Mesodermal cell (in vitro differentiated cells): ENCODE results near the gene CNIH4.

Source experiments
- H3K27ac ChIP-seq: 2 replicates; pipeline ENCODE4 v1.7.0; 2013; ENCODE audit warnings: mild to moderate bottlenecking, low read depth, low read length, moderate library complexity; ENCODE audit not compliant: severe bottlenecking
- H3K36me3 ChIP-seq: 2 replicates; pipeline ENCODE4 v1.7.1; 2013; ENCODE audit warnings: mild to moderate bottlenecking, low read length, moderate library complexity; ENCODE audit not compliant: control insufficient read depth, insufficient read depth
- H3K4me1 ChIP-seq: one replicate; pipeline ENCODE4 v1.7.1; 2013; ENCODE audit warnings: mild to moderate bottlenecking, low read length; ENCODE audit not compliant: insufficient read depth, control insufficient read depth, poor library complexity, severe bottlenecking
- H3K4me3 ChIP-seq: 2 replicates; pipeline ENCODE4 v1.7.0; 2013; ENCODE audit warnings: low read length, control low read depth, mild to moderate bottlenecking; ENCODE audit not compliant: insufficient read depth, poor library complexity, severe bottlenecking; ENCODE audit errors: extremely low read depth
- H3K9me3 ChIP-seq: 2 replicates; pipeline ENCODE4 v1.7.1; 2013; ENCODE audit warnings: mild to moderate bottlenecking, low read length, moderate library complexity; ENCODE audit not compliant: control insufficient read depth
- WGBS, 2 experiments: methylation state at CpG; one replicate each; pipeline ENCODE4 v1.1.5; 2013; ENCODE audit warnings: missing lambda C conversion rate in 2 of 2; ENCODE audit not compliant: insufficient coverage in 2 of 2; 5-methylcytosine and 5-hydroxymethylcytosine counted together

CNIH4 gene

DNA sequence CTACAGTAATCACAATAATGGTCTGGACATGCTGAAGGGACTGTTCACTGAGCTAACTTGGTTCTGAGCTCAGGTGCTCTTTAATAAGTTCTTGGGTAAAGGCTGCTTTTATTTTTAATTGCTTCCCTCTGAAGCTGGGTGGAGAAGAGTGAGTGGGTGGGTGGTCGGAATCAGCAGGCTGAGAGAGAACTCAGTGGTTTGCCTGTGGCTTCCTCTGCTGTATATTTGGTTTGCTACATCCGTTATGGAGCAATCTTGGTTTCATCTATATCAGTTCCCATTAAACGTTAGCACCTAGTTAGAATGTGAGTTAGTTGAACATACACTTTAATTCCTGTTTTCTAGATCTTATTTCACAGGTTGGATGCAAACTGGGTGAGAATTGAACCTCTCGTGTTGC lies 23.3 kb downstream of the CNIH4 start:
- Histone ChIP-seq H3K9me3 (no peaks in the 10 kb centered on the region), H3K27ac (no peak overlapping the region), H3K4me3 (no peak overlapping the region), H3K36me3 (peaks cover 40% of the 10 kb centered on the region), H3K4me1 (no peaks in the 10 kb centered on the region)
- WGBS, 2 experiments: 83 to 88% methylated on average over 1 of the region's 4 CpGs

DNA sequence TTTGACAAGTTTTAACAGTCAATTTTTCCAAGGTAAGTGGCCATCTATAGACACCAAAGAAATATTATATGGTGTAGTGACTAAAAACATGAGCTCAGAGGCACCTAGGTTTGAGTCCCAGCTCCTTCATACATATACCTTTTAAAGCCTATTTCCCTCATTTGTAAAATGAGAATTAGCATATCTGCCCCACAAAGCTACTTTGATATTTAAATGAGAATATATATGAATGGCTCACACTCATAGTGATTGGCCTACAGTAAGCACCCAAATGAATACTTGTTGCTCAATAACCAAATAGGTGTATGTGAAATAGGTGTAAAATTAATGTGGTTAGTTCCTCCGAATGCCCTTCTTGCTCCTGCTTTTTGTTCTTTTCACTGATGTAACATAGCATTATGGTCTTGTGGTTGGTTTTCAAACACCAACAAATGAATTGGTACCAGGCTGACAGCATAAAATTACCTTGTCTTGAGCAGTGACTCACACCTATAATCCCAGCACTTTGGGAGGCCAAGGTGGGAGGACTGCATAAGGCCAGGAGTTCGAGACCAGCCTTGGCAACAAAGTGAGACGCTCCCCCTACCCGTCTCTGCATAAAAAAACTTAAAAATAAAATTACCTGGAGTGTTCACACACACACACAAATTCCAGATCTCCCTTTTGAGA lies 25.3 kb downstream of the CNIH4 start:
- Histone ChIP-seq H3K4me3 (no peak overlapping the region), H3K9me3 (no peaks in the 10 kb centered on the region), H3K36me3 (peaks cover 35% of the 10 kb centered on the region), H3K27ac (no peak overlapping the region), H3K4me1 (no peaks in the 10 kb centered on the region)
- WGBS, 2 experiments: 76 to 87% methylated on average over 2 to 3 of the region's 4 CpGs

DNA sequence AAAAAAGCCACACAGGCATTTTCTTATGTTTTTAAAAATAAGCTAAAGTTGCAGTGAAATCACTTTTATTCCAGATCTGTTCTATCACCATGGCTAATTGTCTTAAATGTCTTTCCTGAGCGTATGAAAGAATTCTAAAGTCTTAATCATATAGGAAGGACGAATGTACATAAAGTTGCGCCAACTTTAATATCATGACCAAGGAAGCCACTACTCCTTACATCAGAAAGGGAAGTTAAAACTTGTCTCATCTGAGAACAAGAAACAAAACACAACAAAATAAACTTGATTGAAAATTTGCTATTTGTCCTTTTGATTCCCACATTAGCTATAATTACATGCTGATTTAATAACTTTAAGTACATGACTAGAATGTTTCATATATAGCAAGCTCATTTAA lies 26.5 kb downstream of the CNIH4 start:
- no CpG with 5 or more reads among the region's 3 CpGs for WGBS, 2 experiments
- no peaks in the 10 kb centered on the region for H3K4me1 ChIP-seq
- H3K36me3 ChIP-seq: peaks cover 38% of the 10 kb centered on the region
- no peak overlapping the region for H3K27ac ChIP-seq
- H3K4me3 ChIP-seq: no peak overlapping the region
- no peaks in the 10 kb centered on the region for H3K9me3 ChIP-seq

- Histone ChIP-seq H3K36me3 (peaks cover 68% of the 10 kb centered on the region), H3K4me3 (no peak overlapping the region), H3K9me3 (no peaks in the 10 kb centered on the region), H3K4me1 (no peaks in the 10 kb centered on the region), H3K27ac (no peak overlapping the region)
- WGBS, 2 experiments: 92% methylated on average over 3 of the region's 6 CpGs; no CpG with 5 or more reads in 1 of the 2 experiments
Measured at GRCh38 chr1:224387302-224387912, 30.7 kb downstream of the CNIH4 start.

- no CpG with 5 or more reads among the region's 2 CpGs for WGBS, 2 experiments
- Histone ChIP-seq H3K27ac (no peak overlapping the region), H3K4me1 (no peaks in the 10 kb centered on the region), H3K4me3 (no peak overlapping the region), H3K36me3 (peaks cover 74% of the 10 kb centered on the region), H3K9me3 (no peaks in the 10 kb centered on the region)
Measured at GRCh38 chr1:224387943-224388342, 31.3 kb downstream of the CNIH4 start.

DNA sequence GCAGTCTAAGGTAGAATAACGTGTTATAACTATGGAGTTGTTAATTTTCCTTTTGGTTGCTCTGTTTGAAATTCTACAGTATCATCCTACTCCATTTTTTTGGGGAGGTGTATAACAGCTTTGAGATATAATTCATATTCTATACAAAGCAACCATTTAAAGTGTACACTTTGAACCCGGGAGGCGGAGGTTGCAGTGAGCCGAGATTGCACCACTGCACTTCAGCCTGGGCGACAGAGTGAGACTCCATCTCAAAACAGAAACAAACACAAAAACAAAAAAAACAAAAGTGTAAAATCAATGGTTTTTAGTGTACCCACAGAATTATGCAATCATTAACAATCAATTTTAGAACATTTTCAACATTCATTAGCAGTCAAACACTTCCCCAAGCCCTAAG lies 33.8 kb downstream of the CNIH4 start:
- H3K4me1 ChIP-seq: no peaks in the 10 kb centered on the region
- peaks cover 92% of the 10 kb centered on the region for H3K36me3 ChIP-seq
- H3K4me3 ChIP-seq: no peak overlapping the region
- whole genome bisulfite sequencing, 2 experiments: 100% methylated on average over 2 of the region's 5 CpGs; no CpG with 5 or more reads in 1 of the 2 experiments
- no peaks in the 10 kb centered on the region for H3K9me3 ChIP-seq
- no peak overlapping the region for H3K27ac ChIP-seq

- WGBS, 2 experiments: 100% methylated on average over 2 of the region's 4 CpGs; no CpG with 5 or more reads in 1 of the 2 experiments
Measured at GRCh38 chr1:224392411-224393249, 36.0 kb downstream of the CNIH4 start.

GRCh38 chr1:224393294-224393693 lies 36.6 kb downstream of the CNIH4 start:
- Histone ChIP-seq H3K27ac (no peak overlapping the region), H3K9me3 (no peaks in the 10 kb centered on the region), H3K36me3 (peaks cover 93% of the 10 kb centered on the region), H3K4me3 (no peak overlapping the region), H3K4me1 (no peaks in the 10 kb centered on the region)
- WGBS, 2 experiments: no CpG with 5 or more reads among the region's 3 CpGs

More at GRCh38 chr1:224392411-224393249, 36.0 kb downstream of the CNIH4 start:
- Histone ChIP-seq H3K9me3 (no peaks in the 10 kb centered on the region), H3K4me1 (no peaks in the 10 kb centered on the region), H3K4me3 (no peak overlapping the region), H3K36me3 (peaks cover 95% of the 10 kb centered on the region), H3K27ac (no peak overlapping the region)

DNA sequence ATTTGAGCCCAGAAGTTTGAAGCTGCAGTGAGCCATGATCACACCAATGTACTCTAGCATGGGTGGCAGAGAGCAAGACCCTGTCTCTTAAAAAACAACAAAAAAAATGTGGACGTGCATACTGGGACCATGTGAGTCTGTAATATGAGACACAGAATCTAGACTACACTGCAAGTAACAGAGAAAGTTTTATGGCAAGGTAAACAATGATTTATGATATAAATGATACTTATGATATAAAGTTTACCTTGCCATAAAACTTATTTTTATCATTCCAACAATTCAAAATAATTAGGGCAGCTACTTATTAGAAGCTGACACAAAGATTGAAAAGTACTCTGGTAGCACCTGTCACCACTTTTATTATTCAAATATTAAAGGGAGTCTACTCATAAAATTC lies 43.2 kb downstream of the CNIH4 start:
- H3K4me1 ChIP-seq: no peaks in the 10 kb centered on the region
- H3K9me3 ChIP-seq: no peaks in the 10 kb centered on the region
- 100% methylated on average over 1 of the region's 1 CpG; no CpG with 5 or more reads in 1 of the 2 experiments for WGBS, 2 experiments
- peaks cover 79% of the 10 kb centered on the region for H3K36me3 ChIP-seq
- no peak overlapping the region for H3K27ac ChIP-seq
- no peak overlapping the region for H3K4me3 ChIP-seq

GRCh38 chr1:224402472-224403036 lies 45.9 kb downstream of the CNIH4 start:
- no peak overlapping the region for H3K27ac ChIP-seq
- peaks cover 69% of the 10 kb centered on the region for H3K36me3 ChIP-seq
- H3K9me3 ChIP-seq: no peaks in the 10 kb centered on the region
- H3K4me3 ChIP-seq: no peak overlapping the region
- H3K4me1 ChIP-seq: peaks cover 4% of the 10 kb centered on the region
- no CpG with 5 or more reads among the region's 1 CpG for WGBS, 2 experiments
